Activated CD4-positive, alpha-beta T cell treated with anti-CD3 and anti-CD28 coated beads, Interleukin-2, amount 50 U/mL, for 48 hours (primary cell): ENCODE data around the gene WDFY4.

Experiments
- DNase-seq, 2 experiments: peaks; one replicate each; pipeline ENCODE4 v3.0.0-alpha.2; 2020

The WDFY4 gene

DNA sequence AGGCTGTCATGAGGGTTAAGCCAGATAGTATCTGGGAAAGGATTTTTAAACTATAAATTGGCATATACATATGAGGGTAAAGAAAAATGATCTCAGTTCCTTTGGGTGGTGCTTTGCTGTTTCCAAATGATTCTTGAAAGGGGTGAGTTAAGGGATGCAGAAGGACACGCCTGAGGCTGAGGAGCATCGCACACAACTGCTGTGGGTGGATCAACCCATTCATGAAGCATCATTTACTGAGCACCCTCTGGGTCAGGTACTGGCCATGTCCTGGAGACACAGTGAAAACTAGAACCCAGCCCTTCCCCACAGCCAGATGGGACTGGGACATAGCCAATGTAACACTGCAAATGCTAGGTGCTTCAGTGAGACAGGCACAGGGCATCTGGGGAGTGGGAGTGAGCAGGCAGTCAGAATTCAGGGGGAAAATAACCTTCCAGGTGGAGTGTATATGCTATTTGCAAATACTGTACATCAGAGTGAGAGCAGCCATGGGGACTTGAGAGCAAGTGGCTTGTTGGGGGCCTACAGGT is 112.1 kb downstream of the WDFY4 start:
- DNase-seq = no peak

- no peak for DNase-seq
Measured at GRCh38 chr10:48797830-48798229, 113.2 kb downstream of the WDFY4 start.

DNA sequence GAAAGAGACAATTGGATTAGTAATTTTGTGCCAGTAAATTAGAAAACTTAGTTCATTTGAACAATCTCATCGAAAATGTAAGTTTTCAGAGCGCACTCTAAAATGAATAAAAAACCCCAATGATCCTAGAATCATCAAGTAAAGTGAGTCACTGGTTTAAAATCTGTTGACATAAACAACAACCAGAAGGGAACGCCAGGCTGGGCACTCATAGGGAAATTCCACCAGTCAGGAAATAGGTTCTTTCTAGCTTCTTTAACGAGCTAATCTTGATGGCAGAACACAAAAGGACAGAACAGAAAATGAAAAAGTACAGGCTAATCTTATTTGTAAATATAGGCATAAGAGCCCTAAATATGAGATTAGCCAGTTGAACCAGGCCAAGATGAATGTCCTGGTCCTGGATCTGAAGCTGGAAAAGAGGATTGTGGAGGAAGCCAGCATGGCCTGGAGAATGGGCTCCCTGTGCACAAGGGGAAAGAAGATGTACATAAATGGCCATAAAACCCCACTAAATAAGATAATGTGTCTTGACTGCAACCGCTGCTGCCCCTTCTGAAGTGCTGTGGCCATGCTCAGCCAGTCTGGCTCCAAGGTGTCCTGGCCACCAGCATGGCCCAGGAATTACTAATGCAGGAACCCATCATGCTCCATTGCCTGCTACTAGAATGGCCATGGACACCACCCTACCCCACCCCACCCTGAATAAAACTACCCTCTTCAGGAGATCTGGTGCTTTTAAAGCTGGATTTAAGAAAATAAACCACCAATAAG is 114.0 kb downstream of the WDFY4 start:
- DNase-seq = no peak

GRCh38 chr10:48799341-48800006 is 114.8 kb downstream of the WDFY4 start:
- DNase-seq = no peak

GRCh38 chr10:48800007-48800675 is 115.5 kb downstream of the WDFY4 start:
- DNase-seq = no peak

DNA sequence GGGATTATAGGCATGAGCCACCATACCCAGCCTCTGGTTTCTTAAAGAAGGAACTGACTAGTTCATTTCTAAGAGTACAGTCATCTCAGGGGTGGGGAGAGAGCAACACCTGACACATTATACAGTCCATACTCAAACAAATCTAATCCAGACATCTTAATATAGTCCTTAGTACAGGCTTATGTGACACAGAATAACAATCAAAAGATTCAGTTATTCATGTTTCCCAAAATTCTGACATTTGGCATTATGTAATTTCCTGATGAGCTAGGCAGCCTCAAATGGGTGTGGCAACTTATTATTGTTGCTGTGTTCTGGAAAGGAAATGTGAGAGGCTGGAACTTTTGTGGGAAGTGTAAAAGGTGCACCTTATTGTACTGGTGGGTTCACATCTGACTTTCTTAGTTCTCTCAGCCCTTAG is 116.3 kb downstream of the WDFY4 start:
- no peak for DNase-seq

GRCh38 chr10:48802611-48803071 is 118.0 kb downstream of the WDFY4 start:
- no peak for DNase-seq

DNA sequence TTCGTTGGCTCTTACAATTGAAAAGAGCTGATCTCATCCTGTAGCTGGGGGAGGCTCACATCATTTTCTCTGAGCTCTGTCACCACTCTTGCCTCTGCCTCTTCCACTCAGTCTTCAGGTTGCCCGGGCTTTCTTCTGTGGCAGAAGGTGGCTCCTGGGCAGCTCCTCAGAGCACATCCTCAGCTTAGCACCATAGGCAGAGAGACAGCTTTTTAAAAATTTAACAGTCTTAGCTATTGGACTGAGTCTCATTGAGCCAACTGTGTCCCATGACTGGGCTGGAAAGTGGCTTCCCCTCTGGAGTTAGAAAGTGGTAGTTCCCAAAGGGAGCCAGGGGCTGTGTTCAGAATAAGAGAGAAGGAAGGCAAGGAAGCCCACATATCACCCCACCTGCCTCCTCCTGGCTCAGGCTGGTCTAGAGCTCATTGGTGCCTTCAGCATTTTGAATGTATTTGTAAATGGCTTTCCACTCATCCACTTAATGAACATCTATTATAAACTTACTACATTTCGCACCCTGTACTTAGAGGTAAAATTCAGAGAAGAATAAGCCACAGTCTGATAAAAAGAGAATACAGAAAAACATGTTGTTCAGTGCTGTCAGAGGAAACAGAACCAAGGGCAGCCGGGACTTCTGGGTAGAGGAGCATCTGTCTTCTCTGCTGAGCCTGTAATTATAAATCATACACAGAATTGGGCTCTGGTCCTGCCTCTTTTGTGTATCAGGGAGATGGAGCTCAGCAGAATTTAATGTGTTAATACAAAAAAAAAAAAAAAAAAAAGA is 119.3 kb downstream of the WDFY4 start:
- DNase-seq = no peak

GRCh38 chr10:48804740-48805182 is 120.1 kb downstream of the WDFY4 start:
- DNase-seq = no peak

DNA sequence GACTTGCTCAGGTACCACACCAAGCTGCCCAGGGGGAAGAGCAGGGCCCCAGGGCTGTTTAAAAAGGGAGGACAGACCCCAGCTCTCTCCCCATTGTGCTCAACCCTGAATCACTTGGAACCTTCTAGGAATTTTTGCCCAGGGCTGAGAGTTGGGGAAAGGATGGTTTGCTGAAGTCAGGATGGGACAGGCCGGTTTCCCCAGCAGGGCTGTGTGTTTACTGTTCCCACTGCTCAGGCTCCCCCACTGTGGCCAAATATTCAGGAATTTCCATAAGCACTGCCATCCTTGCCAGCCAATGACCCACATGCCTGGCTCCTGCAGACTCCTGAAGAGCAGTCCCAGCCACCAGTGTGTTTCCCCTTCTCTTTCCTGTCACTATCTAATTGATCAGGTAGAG is 120.7 kb downstream of the WDFY4 start:
- no peak for DNase-seq

- DNase-seq = no peak
Measured at GRCh38 chr10:48805848-48806247, 121.2 kb downstream of the WDFY4 start.

DNA sequence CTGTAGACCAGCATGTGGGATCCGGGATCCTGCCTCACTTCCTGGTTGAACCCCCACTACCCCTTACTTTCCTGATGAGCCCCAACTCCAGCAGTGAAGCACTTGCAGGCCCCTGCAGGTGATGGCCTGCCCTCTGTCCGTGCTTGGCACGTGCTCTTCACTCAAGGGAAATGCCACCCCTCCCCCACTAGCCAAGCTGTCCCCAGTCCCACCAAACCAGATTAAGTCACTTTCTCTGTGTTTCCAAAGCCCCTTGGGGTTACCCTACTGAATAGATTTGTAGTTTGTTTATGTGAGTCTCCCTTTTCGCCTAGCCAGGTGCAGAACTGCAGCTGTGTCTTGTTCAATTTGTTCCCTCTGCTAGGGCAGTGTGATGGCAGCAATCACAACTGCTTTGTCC is 121.7 kb downstream of the WDFY4 start:
- DNase-seq = no peak

- DNase-seq = no peak
Measured at GRCh38 chr10:48807791-48808470, 123.3 kb downstream of the WDFY4 start.

GRCh38 chr10:48809261-48809660 is 124.6 kb downstream of the WDFY4 start:
- no peak for DNase-seq

DNA sequence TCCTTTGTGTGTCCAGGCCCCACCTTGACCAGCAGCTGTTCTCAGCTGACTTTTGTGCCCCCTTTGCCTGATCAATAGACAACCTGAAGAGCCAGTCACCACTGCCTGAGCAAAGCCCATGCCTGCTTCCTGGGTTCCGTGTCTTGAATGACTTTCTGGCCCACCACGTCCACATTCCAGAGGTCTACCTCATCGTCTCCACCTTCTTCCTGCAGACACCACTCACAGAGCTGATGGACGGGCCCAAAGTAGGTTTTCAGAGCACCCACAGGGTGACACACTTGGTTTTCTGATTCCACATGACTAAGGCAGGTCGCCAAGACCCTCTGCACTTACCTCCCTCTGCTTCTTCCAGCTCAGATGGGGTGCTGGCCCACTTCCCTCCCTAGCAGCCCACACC is 126.8 kb downstream of the WDFY4 start:
- DNase-seq = no peak

GRCh38 chr10:48811917-48812316 is 127.2 kb downstream of the WDFY4 start:
- no peak for DNase-seq

- no peak for DNase-seq
Measured at GRCh38 chr10:48813291-48813690, 128.6 kb downstream of the WDFY4 start.

DNA sequence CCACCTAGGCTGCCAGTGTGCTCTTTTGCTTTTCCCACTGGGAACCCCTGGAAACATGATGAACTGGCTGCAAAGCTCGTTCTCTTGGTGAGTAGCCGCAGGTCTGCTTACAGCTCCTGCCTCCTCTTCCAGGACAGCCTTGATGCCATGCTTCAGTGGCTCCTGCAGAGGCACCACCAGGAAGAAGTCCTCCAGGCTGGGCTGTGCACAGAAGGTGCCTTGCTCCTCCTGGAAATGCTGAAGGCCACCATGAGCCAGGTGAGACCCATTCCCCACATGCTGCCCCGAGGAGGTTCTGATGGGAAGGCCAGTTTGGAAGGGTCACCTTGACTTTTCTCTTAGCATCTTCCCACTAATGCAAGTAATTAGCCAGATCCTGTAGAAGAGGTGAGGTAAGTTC is 129.2 kb downstream of the WDFY4 start:
- DNase-seq = no peak

DNA sequence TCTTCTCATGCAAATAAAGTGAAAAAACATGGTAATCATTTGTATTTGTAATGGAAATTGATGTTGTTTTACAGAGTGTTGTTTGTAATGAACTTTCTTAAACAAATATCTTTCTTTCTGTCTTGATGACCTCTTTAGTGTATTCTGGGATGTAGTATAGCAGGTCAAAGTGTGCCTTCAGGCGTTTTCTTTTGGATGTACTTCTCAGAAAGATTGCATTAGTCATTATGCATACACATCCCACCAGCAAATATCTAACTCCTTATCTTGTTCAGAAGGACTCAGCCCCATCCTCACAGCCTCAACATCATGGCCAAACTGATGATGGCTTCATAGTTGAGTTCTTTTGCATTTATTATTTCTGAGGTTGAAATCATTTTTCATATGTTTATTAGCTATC is 130.3 kb downstream of the WDFY4 start:
- no peak for DNase-seq

DNA sequence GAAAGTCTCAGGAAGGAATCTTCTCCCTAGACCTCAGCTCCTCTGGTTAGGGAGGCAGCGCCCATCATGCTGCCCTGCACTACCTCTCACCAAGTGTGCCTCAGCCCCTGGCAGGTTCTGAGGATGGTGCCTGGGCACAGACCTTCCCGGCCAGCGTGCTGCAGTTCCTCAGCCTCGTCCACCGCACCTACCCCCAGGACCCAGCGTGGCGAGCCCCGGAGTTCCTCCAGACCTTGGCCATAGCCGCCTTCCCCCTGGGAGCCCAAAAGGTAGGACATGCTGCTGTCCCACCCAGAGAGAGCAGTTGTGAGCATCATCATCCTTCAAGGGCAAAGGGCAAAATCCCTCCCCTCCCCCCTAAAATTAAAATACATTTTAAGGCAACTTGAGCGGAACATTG is 132.5 kb downstream of the WDFY4 start:
- DNase-seq = no peak

DNA sequence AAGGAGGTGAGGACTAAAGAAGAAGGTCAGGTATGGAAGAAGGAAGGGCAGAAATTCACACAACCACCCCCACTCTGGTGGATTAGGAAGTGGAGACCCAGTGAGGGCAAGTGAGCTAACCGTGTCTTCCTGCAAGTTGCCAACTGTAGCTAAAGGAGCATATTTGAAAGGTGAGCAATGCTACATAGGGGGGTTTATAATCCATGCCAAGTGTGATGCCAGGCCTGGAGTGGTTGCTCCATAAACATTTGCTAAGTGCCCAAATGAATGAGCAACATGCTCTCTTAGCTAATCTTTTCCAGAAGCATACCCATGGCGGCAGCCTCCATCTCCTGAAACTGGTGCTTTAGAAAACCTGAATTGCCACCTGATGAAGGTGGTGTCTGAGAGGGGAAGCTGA is 133.4 kb downstream of the WDFY4 start:
- no peak for DNase-seq

GRCh38 chr10:48818861-48819520 is 134.3 kb downstream of the WDFY4 start:
- DNase-seq = no peak
